CD4-positive, alpha-beta T cell treated with Interleukin-6 for 4 hours (primary cell): Measurements from ENCODE around the gene RCN1.
"Not testable (repeated sequence)": the region's sequence is repeated elsewhere in the genome, so short reads cannot be mapped to it uniquely, and the experiment has no call there.

Experiments used
- DNase-seq: peaks from one replicate; pipeline ENCODE4 v3.0.0-alpha.2; 2020; ENCODE audit warnings: mixed read lengths

RCN1 gene

DNA sequence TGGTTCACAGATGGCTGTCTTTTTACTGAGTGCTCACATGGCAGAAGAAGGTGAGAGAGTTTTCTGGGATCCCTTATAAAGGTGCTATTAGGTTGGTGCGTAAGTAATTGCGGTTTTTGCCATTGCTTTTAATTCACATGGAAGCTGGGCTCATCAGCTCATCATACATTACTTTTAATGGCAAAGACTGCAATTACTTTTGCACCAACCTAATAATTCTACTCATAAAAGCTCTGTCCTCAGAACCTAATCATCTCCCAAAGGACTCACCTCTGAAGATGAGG is 23.0 kb downstream of the RCN1 start:
- no peak for DNase-seq

DNA sequence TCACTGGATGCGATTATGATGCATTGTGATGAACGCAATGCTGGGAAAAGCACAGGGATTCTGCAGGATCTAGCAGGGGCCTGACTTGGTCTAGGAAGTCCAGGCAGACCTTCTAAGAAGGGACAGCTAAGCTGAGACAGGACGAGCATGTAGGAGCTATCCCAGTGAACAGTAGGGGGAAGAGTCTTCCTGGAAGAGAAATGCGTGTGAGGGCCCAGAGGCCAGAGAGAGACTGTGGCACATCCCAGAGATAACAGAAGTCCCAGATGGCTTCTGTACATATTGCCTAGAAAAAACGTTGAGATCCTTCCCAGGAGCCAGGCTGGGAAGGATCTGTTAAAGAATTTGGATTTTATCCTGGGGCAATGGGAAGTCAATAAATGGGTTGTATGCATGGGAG is 24.6 kb downstream of the RCN1 start:
- DNase-seq, result no peak

DNA sequence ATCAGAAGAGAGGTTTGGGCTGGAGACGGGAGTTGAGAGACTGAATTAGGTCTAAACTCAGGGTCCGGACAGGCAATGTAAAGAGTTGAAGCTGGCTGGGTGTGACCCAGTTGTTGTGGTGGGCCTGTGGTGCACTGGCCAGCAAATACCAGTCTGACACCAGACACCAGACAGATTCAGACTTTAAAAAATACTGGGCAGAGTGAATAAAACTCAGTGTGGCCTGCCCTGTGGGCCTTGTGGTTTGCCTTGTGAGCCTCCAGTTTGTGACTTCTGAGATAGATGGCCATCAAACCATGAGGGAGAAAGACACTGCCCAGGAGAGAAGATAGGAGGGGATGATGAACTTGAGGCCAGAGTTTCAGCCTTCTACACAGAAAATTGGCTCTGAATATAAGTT is 25.8 kb downstream of the RCN1 start:
- no peak for DNase-seq

DNA sequence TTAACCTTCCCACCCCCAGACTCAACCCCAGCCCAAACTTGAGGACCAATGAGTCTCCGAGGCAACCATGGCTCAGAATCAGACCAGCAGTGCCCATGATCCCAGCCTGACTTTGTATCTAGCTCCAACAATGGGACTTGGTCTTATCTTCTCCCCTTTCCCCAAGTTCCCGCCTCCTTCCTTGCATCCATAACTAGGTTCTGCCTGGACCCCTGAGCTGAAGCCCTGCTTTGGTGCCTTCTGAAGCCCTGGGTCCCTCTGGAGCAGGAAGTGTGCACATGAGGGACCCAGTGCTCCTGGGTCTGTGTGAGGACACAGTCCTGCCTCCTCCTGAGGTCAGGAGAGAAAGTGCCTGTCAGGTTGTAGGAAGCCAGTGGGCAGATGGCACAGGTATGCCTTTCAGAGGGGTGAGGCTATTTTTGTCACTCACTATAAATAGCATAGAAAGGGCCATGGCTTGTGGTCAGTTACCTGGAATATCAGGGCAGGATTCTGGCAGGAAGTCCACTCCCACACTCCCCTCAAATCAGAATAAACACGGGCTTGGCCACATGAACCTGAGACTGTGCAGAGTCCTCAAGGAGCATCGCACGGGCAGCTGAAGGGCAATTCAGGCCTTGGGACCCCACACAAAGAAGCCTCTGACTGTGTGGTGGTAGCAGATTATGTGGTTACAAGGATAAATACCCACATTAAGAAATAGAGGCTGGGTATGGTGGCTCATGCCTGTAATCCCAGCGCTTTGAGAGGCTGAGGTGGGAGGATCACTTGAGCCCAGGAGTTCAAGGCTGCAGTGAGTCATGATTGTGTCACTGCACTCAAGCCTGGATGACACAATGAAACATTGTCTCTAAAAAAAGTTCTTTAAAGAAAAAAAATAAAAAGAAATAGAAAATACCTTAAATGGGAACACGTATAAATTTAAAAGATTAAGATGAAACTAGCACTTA is 27.4 kb downstream of the RCN1 start:
- DNase-seq, result no peak

DNA sequence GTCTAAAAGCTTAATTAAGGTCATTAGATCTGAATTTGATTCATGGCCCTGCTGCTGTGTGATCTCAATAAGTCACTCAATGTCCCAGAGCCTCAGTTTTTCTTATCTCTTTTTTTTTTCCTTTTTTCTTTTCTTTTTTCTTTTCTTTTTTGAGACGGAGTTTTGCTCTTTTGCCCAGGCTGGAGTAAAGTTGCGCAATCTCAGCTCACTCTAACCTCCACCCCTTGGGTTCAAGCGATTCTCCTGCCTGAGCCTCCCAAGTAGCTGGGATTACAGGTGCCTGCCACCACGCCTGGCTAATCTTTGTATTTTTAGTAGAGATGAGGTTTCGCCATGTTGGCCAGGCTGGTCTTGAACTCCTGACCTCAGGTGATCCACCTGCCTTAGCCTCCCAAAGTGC is 28.3 kb downstream of the RCN1 start:
- DNase-seq, result not testable (repeated sequence)

DNA sequence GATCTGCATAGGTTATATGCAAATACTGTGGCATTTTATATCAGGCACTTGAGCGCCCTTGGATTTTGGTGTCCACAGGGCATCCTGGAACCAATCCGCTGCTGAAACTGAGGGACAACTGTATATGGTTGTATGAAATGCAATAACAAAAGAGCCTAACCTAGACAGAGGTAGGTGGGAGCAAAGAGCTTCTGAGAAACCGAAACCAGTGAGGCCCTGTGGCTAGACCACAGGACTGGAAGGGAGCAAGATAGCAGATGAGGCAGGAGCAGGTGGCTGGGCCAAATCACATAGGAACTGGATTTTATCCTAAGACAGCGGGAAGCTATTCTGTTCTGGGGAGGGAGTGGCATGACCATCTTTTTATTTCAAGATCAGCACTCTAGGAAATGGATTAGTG is 30.1 kb downstream of the RCN1 start:
- no peak for DNase-seq

DNA sequence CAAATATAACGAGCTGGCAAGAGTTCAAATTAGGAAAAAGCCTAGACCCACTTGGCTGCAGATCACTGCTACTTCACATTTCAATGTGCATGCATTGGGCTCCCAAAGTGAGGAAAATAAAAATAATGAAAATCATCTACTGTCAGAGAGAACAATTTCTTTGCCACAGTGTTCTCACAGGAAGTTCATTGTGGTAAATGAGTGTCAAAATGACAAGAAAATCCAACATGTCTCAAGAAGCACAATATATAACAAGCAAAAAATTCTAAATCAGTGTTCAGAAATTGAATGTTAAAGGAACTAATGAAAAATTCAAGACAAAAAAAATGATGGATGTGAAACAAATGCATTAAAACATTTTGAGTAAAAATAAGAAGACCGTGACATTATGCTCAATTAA is 31.3 kb downstream of the RCN1 start:
- DNase-seq, result no peak

DNA sequence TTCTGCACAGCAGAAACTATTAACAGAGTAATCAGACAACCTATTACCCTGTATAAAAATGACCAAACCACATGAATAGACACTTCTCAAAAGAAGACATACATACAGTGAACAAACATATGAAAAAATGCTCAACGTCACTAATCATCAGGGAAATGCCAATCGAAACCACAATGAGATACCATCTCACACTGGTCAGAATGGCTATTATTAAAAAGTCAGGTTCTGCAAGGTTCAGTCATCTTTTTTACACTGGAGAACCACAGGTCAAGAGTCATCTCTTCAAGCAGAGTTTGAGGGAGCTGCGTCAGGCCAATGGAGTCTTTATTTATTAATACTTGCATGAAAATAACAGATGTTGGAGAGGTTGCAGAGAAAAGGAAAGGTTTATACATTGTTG is 40.4 kb downstream of the RCN1 start:
- DNase-seq, result no peak

DNA sequence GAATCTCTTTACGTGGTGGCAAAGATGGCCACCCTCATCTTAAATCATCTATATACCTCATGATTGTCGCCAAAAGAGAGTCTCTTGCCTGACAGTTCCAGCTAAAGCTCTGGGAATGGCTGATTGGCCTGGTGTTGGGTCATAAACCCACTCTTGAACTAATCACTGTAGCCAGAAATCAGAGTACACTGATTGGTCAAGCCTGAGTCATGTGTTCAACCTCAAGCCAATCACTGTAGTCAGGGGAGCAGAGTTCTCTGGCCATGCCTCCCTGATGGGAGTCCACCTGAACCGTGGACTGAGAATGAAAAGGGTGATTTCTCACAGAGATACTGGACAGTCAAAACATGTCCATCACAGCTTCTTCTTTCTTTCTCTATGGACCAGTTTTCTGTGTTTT is 45.8 kb downstream of the RCN1 start:
- no peak for DNase-seq

DNA sequence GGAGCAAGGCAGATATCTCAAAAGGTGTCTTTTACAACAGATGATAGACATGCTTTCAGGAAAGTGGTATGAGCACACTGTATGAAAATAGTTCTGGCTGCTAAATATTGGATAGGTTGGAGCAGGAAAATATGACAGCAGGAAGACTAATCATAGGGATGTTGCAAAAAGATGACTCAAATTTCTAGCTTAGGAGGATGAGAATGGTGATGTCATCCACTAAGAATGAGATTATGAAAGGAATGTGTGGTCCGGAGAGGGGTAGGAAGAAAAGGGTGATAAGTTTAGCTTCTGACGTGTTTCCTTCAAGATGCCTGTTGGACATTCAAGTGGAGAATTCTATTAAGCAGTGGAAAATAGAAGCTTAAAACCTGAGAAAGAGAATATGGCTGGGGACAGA is 46.4 kb downstream of the RCN1 start:
- no peak for DNase-seq

DNA sequence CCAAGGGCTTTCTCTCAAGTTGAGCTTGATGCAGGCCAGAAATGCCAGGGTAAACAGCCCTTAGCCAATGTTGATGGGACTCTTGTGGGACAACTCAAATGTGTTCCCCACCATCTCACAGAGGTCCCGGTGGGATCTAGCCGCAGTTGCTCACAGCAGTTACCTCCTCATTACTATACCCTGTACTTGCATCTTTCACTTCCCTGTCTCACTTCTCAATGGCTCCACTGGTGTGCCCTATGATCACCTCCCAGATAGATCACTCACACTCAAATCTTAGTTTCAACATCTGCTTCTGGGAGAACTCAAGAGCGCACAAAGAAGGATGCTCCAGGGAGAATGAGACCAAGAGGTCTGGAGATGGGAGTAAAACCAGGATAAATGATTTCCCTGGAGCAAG is 47.0 kb downstream of the RCN1 start:
- DNase-seq, result no peak

DNA sequence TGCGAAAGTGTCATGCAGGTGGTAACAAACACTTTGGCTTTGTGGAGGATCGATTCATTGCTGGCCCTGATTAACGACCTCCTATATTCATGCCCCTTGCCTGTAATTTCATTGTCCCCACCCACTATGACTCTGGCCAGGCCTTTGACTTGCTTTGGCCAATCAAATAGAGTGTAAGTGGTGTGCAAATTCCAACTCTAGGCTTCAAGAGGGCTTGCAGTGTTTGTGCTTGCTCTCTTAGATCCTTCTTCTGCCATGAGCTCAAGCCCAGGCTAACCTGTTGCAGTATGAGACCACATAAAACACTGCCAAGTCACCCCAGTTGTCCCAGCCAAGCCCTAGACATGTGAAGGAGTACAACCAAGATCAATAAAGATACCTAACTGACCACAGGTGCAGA is 48.0 kb downstream of the RCN1 start:
- DNase-seq, result no peak

DNA sequence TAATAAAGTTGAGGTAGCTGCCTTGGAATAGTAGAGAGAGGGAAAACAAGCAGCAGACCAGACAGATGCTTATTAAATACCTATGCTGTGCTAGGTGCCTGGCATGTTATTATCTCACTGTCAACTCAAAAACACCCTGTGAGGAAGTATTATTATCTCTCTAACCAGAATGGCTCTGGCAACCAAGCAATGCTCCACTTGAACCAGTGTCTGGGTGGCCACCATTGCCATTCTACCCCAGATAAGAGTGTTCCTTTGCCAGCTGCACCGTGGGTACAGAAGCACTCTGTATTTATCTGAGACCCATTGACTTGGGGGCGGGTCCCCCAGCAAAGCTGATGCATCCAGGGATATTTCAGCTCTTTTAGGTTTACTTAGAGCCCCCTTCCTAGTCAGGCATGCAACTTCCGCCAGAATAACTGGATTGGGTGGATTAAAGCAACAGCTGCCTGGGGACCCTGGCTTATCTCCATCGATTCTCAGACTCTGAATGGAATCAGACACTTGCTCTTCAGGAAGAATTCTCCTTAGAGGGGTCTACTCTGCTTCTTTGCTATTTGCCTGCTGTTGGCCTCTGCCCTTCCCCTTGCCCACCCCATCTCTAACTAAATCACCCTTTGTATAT is 49.1 kb downstream of the RCN1 start:
- DNase-seq, result no peak

DNA sequence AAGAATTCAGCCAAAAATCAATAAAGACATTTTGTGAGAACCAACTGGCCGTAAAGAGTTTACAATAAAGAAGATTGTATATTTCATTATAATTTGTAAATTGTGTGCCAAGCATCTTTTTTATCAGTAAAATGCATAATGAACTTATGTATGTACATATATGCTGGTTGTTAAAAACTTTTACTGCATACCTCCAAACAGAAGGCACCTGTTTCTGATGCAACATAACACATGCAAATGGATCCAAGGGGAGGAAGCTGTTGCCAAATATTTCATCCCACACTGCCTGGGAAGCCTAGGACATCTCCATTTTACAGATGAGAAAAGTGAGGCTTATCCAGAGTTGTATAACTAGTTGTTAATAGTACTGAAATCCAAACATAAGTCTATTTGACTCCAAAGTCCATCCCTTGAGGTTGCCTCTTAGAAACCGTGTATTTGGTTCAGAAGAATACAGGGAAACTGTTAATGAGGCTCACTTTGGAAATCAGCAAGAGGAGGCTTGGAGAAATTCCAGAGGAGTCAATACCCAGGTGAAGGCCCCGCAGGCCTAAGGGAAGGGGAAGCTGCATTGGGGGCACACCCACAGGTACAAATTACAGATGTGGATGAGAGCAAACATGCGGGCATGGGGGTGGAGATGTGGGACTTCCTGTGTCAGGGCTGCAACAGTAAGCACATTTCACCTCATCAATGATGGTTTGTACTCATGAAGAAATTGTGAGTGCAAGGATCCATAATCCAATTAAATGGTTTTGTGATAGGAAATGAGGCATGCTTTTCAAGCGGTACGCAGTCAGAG is 51.1 kb downstream of the RCN1 start:
- DNase-seq, result no peak

DNA sequence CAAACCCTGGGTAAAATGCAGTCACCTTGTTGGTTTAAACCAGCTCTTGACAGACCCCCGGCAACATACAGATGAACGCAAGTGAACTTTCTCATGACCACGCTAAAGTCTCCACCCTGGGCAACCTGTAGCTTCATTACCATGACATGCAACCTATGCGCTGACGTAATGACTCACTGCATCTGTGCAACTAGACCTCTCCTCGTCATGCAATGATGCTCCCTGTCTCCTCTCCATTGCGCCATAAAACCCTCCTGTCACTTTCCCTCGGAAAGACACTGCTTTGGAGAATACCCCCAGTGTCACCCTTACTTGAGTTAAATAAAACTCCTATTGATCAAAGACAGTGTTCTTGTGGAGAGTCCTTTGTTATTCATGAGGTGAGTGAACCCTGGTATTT is 52.5 kb downstream of the RCN1 start:
- DNase-seq, result no peak

DNA sequence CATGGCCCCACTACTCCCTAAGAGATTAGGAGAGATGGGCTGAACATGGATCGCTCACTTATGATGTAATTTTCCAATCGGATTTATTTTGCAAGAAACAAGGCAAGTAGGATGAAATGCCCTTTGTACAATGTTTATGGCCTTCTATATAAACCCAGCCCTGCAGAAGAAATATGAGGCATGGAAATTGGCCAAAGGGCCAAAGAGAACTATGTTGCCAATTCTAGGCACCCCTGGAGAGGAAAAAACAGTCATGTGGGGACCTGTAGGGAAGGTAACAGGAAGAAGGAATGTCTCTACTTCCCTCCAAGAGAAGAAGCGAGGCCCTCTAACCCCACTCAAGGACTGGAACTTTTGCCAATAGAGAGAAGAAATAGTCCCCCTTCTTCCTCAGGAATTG is 54.4 kb downstream of the RCN1 start:
- no peak for DNase-seq

DNA sequence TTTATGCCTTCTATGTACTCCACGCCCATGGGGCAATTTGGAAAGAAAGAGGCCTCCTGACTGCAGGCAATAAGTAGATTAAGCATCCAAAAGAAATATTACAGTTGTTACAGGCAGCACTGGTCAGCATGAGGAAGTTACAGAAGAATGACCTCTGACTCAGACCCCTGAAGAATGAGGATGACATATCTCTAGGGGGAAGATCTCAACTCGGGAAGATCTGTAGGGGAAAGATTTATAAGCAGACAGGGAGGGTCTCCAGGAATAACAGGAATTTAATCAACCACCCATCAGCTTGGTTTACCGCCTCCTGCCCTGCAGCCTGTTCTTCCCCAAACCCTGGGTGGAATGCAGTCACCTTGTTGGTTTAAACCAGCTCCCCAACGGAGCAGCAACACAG is 58.0 kb downstream of the RCN1 start:
- DNase-seq, result no peak

DNA sequence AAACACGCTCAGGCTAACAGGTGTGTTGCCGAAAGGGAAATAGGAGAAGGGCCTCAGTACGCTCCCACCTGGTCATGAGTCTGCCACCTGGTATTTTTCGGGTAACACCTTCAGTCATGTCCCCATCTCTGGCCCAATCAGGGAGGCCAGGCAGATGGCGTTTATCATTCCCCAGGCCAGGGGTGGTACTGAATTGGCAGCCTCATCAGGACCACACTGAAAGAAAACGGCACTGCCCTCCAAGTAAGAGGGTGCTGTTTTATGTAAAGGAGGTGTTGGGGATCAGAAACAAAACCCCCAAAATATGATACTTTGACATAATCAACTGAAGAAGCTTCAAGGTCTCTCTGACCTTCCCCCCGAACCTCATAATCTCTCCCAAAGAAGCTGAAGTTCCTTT is 58.9 kb downstream of the RCN1 start:
- no peak for DNase-seq

DNA sequence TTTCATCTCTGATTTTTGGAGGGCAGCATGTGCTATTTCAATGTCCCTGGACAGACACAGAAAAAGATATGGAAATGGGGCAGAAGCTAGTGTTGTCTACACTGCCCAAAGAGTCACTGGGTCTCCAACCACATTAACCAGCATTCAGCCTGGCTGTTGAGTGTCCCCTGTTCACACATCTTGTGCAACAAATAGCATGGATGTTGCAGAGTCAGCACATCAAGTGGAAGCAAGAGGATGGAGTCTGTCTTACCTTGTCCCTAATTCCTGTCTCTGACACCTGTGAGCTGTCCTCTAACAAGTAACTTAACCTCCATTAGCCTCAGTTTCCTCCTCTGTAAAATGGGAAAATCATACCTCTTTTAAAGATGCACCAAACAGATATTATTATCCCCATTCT is 60.2 kb downstream of the RCN1 start:
- no peak for DNase-seq

DNA sequence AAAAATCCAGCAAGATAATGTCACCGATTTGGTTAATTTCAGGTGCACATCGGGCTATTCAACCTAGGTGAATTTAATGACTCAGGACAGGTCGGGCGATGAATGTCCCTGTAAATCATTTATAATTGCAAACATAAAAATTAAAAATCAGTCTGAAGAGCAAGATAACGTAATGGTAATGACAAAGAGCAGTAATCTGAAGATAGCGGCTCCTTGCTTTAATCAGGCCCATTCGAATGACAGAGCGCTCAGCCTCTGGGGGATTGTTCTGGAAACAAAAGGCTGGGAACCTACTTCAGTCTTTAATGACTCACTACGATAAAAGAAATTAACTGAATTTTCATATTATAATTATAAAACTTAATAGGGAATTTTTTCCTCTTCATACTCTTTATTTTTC is 61.3 kb downstream of the RCN1 start:
- no peak for DNase-seq

DNA sequence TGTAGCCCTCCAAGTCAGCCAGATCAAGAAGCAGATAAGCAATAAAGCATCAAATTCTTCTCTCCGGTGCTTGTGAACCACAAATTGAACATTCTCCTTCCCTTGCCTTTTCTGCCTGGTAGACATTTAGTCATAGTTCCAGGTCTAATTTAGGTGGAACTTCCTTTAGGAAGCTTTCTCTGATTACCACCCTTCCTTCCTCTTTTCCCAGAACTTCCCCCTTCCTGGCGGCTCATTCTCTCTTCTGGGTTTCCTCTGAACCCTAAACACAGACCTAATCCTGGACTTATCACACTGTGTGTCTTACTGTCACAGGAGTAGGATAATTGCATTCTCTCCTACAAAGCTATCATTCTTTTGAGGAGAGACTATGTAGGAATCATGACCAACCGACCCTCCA is 61.9 kb downstream of the RCN1 start:
- DNase-seq, result no peak

DNA sequence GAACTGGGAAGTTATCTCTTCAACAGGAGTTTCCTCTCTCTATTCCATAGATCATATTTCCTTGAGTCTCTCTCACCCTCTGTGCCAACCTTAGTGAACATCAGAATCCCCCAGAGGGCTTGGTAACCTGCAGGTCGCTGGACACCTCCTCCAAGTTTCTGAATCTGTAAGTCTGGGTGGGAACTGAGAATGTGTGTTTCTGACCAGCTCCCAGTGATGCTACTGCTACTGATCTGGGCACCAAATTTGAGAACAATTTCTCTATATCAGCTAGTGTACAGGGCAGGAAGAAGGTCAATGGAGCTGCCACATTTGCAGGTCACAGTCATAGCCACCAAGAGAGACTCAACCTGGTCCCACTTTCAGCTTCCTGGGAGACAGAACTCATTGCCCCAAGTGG is 62.9 kb downstream of the RCN1 start:
- no peak for DNase-seq

DNA sequence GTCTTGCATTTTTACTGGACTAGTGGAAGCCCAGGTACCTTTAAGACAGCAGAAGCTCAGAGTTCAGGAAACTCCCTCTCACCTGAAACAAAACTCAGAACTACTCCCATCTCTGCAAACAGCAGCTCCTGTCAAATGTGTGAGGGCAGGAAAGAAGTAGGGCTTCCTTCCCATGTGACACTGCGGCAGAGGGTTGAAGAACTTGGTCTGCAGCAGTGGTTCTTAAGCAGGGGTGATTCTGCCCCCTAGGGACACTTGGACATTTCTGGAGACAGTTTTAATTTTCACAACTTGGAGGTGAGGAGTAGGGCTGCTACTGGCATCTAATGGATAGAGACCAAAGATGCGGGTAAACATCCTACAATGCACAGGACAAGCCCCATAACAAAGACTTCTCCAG is 63.4 kb downstream of the RCN1 start:
- no peak for DNase-seq
